Dendritic cell treated with granulocyte-macrophage colony-stimulating factor and Interleukin-4, amounts not matched to agents 40 ng/mL and 50 ng/mL, for 4 days (primary cell): ENCODE measurements around the gene DHX8.

Experiments used
- H3K27ac Mint-ChIP-seq: one replicate; pipeline ENCODE4 v1.8.0; 2022; ENCODE audit warnings: mild to moderate bottlenecking, mixed read lengths
- H3K27me3 Mint-ChIP-seq: one replicate; pipeline ENCODE4 v1.8.0; 2022; ENCODE audit warnings: mild to moderate bottlenecking, mixed read lengths
- H3K36me3 Mint-ChIP-seq: one replicate; pipeline ENCODE4 v1.8.0; 2022; ENCODE audit warnings: low read depth, mixed read lengths
- H3K4me1 Mint-ChIP-seq: one replicate; pipeline ENCODE4 v1.8.0; 2022; ENCODE audit warnings: low read depth, mixed read lengths
- H3K4me3 Mint-ChIP-seq: one replicate; pipeline ENCODE4 v1.8.0; 2022; ENCODE audit warnings: mild to moderate bottlenecking, moderate library complexity, mixed read lengths
- H3K9me3 Mint-ChIP-seq: one replicate; pipeline ENCODE4 v1.8.0; 2022; ENCODE audit warnings: mixed read lengths
- intact Hi-C: fragments of 100-400 bp; cut with micrococcal nuclease; formaldehyde crosslinking; loops from one replicate; pipeline ENCODE4 v1.15.0; 2022

DHX8 gene

GRCh38 chr17:43540821-43541674 is 57.3 kb downstream of the DHX8 start:
- H3K27ac Mint-ChIP-seq = no peak overlapping the region
- no peaks in the 10 kb centered on the region for H3K36me3 Mint-ChIP-seq
- no peak overlapping the region for H3K4me3 Mint-ChIP-seq
- intact Hi-C loops = no loop called here
- H3K9me3 Mint-ChIP-seq = no peaks in the 10 kb centered on the region
- peaks cover 56% of the 10 kb centered on the region for H3K27me3 Mint-ChIP-seq
- peaks cover 14% of the 10 kb centered on the region for H3K4me1 Mint-ChIP-seq

GRCh38 chr17:43542859-43543258 is 59.1 kb downstream of the DHX8 start:
- Mint-ChIP-seq H3K36me3 (no peaks in the 10 kb centered on the region), H3K27me3 (peaks cover 73% of the 10 kb centered on the region), H3K4me1 (peaks cover 21% of the 10 kb centered on the region), H3K9me3 (no peaks in the 10 kb centered on the region), H3K27ac (no peak overlapping the region), H3K4me3 (no peak overlapping the region)
- intact Hi-C loops = no loop called here

DNA sequence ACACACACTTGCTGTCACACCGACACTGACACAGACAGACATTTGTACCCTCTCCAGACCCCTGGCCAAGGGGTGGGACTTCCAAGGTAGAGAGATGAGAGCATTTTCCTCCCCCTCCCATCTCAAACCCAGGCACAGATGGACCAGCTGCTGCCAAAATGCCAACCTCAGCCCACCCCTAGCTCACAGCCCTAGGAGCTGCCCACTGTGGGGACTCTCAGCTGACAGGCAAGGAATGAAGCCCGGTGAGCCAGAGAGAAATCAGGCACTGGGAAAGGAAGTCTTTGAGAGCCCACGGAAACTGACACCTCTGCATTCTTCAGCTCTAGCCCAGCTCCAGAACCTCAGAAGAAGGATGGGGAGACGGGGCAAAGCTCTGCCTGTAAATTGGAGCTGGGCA is 59.5 kb downstream of the DHX8 start:
- H3K9me3 Mint-ChIP-seq = no peaks in the 10 kb centered on the region
- intact Hi-C loops = no loop called here
- H3K27me3 Mint-ChIP-seq = peaks cover 77% of the 10 kb centered on the region
- no peak overlapping the region for H3K4me3 Mint-ChIP-seq
- H3K27ac Mint-ChIP-seq = no peak overlapping the region
- no peaks in the 10 kb centered on the region for H3K36me3 Mint-ChIP-seq
- peaks cover 21% of the 10 kb centered on the region for H3K4me1 Mint-ChIP-seq

DNA sequence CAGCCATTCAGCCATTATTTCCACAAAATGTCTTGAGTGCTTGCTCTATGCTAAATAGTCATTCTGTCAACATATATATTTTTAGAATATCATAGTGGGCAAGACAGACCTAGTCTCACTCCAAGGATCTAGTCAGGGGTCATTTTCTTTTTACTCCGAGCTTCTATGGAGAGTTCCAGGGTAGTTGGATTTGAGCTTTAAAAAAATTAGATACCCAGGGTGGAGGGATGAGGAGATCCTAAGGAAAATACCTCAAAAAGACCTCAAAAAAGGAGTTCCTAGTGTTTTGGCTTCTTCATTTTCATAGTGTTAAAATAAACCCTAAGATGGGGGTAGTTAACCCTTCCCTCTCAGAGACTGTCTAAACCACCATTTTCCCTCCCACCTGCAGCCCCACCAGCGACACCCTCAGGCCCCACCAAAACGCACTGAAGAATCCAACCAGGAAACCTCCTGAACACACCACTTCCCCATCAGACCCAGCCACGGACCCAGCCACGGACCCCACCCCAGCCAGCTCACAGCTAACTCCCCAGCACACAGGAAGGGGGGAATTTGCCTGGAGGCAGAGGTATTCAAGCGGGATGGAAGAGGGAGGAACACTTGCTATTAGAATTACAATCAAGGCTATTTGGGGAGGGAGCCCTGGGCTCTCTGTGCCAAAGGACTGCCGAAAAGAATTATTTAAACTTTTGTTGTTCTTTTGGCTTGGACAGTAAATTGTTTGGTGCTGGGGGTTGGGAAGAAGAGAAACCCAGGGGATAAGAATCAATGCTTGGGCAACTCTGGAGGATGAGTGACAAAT is 60.2 kb downstream of the DHX8 start:
- Mint-ChIP-seq H3K4me1 (peaks cover 21% of the 10 kb centered on the region), H3K4me3 (no peak overlapping the region), H3K36me3 (no peaks in the 10 kb centered on the region), H3K27ac (no peak overlapping the region), H3K9me3 (no peaks in the 10 kb centered on the region), H3K27me3 (peaks cover 83% of the 10 kb centered on the region)
- intact Hi-C loops = no loop called here

GRCh38 chr17:43545383-43545632 is 61.5 kb downstream of the DHX8 start:
- H3K9me3 Mint-ChIP-seq = no peaks in the 10 kb centered on the region
- no peak overlapping the region for H3K27ac Mint-ChIP-seq
- H3K36me3 Mint-ChIP-seq = no peaks in the 10 kb centered on the region
- H3K4me3 Mint-ChIP-seq = peak overlapping the region; percentile 72
- H3K27me3 Mint-ChIP-seq = peaks cover 92% of the 10 kb centered on the region
- intact Hi-C loops = no loop called here
- peaks cover 27% of the 10 kb centered on the region for H3K4me1 Mint-ChIP-seq

- Mint-ChIP-seq H3K27me3 (peaks cover 89% of the 10 kb centered on the region), H3K4me3 (peak within 1 kb of the TSS; percentile 72)
- intact Hi-C loops = no loop called here
Measured at GRCh38 chr17:43546319-43547188, 62.8 kb downstream of the DHX8 start, which contains the start of gene ETV4. Gene ETV4 (minus strand): TSS chr17:43546340. CDS start chr17:43545617, 723 bp downstream.

DNA sequence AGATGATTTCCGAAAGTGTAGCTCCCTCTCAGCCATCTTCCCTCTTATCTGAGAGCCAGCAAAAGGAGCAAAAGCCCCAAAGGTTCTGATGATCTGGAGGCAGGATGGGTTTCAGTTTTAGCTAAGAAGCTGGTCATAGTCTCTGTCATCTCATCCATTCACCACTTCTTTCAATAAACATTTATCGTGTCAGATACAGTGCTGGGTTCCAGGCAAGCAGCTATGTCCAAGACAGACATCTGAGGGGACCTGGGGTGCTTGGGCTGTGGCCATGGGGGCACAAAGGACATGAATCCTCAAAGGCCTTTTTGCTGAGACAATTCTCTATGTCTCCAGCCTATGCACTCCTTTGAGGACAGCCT is 63.4 kb downstream of the DHX8 start:
- intact Hi-C loops = no loop called here
- Mint-ChIP-seq H3K36me3 (no peaks in the 10 kb centered on the region), H3K27me3 (peaks cover 89% of the 10 kb centered on the region), H3K27ac (no peak overlapping the region), H3K4me1 (peaks cover 33% of the 10 kb centered on the region), H3K4me3 (peak overlapping the region; percentile 72), H3K9me3 (no peaks in the 10 kb centered on the region)

More at GRCh38 chr17:43546319-43547188, 62.8 kb downstream of the DHX8 start, which contains the start of gene ETV4:
- Mint-ChIP-seq H3K36me3 (no peaks in the 10 kb centered on the region), H3K9me3 (no peaks in the 10 kb centered on the region), H3K4me1 (peaks cover 33% of the 10 kb centered on the region), H3K27ac (peak within 1 kb of the TSS; percentile 31)

- no peak overlapping the region for H3K27ac Mint-ChIP-seq
- H3K9me3 Mint-ChIP-seq = no peaks in the 10 kb centered on the region
- peaks cover 88% of the 10 kb centered on the region for H3K27me3 Mint-ChIP-seq
- peaks cover 33% of the 10 kb centered on the region for H3K4me1 Mint-ChIP-seq
- H3K36me3 Mint-ChIP-seq = no peaks in the 10 kb centered on the region
- intact Hi-C loops = no loop called here
- no peak overlapping the region for H3K4me3 Mint-ChIP-seq
Measured at GRCh38 chr17:43547659-43548256, 64.0 kb downstream of the DHX8 start.

- intact Hi-C loops = no loop called here
- Mint-ChIP-seq H3K27me3 (peaks cover 86% of the 10 kb centered on the region), H3K36me3 (no peaks in the 10 kb centered on the region), H3K4me1 (peaks cover 33% of the 10 kb centered on the region), H3K27ac (no peak overlapping the region), H3K9me3 (no peaks in the 10 kb centered on the region), H3K4me3 (no peak overlapping the region)
Measured at GRCh38 chr17:43548689-43549379, 65.1 kb downstream of the DHX8 start.

DNA sequence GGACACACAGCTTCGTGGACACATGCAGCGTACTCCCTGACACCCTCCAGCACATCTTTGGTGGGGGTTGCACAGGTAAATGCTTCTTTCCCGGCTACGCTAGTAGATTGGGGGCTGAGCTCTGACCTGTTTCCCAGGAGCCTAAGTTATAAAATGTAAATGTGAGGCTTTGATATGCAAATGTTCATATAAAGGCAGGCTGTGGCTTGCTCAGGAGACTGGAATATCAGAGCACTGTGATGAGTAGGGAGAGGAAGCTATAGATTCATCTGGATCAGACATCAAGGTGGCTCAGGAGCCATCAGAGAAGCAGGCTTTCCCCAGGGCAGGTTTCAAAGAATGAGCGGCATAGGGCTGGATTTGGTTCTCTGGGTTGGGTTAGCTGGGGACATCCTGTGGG is 65.7 kb downstream of the DHX8 start:
- Mint-ChIP-seq H3K4me3 (no peak overlapping the region), H3K27ac (no peak overlapping the region), H3K27me3 (peaks cover 85% of the 10 kb centered on the region), H3K4me1 (peaks cover 32% of the 10 kb centered on the region), H3K9me3 (no peaks in the 10 kb centered on the region), H3K36me3 (no peaks in the 10 kb centered on the region)
- intact Hi-C loops = no loop called here

GRCh38 chr17:43550754-43551153 is 67.0 kb downstream of the DHX8 start:
- H3K27me3 Mint-ChIP-seq = peaks cover 78% of the 10 kb centered on the region
- peaks cover 31% of the 10 kb centered on the region for H3K4me1 Mint-ChIP-seq
- H3K36me3 Mint-ChIP-seq = no peaks in the 10 kb centered on the region
- intact Hi-C loops = no loop called here
- H3K9me3 Mint-ChIP-seq = no peaks in the 10 kb centered on the region
- H3K27ac Mint-ChIP-seq = no peak overlapping the region
- no peak overlapping the region for H3K4me3 Mint-ChIP-seq

DNA sequence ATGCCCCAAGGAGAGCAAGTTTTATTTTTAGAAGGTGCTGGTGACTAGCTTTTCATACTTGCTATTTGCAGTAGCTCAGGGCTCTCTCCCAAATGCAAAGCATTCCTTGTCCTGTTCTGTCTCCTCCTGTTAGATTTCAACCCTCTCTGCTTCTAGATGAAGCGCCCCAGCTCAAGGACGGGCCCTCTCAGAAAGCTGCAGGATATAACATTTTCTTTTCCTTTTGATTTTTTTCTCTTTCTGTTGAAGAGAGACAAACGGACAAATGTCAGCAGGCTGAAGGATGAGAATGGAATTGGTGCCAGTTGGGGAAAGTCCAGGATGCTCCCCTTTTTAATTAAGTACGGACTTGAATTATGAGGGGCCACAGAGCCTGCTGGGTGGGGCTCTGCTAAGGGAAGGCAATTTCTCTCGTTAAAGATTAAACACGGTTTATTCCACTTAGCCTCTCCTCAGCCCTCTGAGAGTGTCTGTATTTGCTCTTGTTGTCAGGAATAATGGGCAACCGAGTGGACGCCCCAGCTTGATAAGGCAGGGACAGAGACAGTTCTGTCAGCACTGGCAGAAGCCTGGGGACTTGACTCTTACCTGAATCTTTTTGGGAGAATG is 68.6 kb downstream of the DHX8 start:
- Mint-ChIP-seq H3K4me3 (no peak overlapping the region), H3K36me3 (no peaks in the 10 kb centered on the region), H3K9me3 (no peaks in the 10 kb centered on the region), H3K27ac (no peak overlapping the region), H3K4me1 (peaks cover 35% of the 10 kb centered on the region), H3K27me3 (peaks cover 64% of the 10 kb centered on the region)
- intact Hi-C loops = no loop called here

- Mint-ChIP-seq H3K4me1 (peaks cover 34% of the 10 kb centered on the region), H3K36me3 (no peaks in the 10 kb centered on the region), H3K27ac (no peak overlapping the region), H3K4me3 (no peak overlapping the region), H3K9me3 (no peaks in the 10 kb centered on the region), H3K27me3 (peaks cover 52% of the 10 kb centered on the region)
- intact Hi-C loops = no loop called here
Measured at GRCh38 chr17:43553573-43553972, 69.8 kb downstream of the DHX8 start.
